NCI-H2029 (cell line): ENCODE data around the gene ASB6.
"Not testable (repeated sequence)": the region's sequence is repeated elsewhere in the genome, so short reads cannot be mapped to it uniquely, and the experiment has no call there.

Experiments
- DNase-seq: peaks from one replicate; lab custom pipeline; 2025; lab: John Stamatoyannopoulos, UW

The ASB6 gene

DNA sequence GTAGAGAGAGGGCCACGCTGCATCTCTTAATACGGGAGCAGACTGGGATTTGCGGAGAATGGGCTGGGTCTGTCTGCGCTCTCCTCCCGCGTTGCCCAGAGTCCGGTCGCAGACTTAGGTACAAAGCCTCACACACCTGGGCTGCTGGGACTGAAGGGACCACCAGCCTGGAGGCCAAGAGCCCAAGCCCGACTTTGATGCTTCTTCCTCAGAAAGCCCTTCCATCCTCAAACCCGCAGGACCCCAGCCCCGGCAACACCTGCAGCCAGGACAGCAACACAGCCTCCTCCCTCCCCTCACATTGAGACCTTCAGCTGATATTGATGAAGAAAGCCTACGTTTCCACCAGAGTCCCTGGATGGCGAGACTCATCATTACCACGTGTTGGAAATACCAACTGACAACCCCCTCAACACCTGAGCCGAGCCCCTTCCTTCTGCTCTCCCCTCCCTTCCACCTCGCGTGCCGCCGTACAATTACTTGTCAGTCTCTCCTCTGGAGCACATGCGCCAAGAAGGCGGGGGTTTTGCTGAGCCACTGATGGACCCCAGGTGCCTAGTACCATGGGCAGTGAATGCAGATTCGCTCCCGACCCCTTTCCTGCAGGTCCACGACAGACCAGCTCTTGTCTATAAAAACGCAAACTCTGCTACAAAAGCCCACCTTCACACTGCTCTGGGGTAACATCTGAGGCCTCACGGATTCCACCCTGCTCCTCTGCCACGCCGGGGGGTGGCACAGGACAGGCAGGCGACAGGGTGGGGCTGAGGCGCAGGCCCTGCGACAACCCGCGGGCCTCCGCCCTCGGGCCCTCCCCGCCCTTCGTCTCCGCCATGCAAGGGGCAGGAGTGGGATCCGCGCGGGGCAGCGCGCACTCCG lies 841 bp downstream of the ASB6 start:
- no peak for DNase-seq

DNA sequence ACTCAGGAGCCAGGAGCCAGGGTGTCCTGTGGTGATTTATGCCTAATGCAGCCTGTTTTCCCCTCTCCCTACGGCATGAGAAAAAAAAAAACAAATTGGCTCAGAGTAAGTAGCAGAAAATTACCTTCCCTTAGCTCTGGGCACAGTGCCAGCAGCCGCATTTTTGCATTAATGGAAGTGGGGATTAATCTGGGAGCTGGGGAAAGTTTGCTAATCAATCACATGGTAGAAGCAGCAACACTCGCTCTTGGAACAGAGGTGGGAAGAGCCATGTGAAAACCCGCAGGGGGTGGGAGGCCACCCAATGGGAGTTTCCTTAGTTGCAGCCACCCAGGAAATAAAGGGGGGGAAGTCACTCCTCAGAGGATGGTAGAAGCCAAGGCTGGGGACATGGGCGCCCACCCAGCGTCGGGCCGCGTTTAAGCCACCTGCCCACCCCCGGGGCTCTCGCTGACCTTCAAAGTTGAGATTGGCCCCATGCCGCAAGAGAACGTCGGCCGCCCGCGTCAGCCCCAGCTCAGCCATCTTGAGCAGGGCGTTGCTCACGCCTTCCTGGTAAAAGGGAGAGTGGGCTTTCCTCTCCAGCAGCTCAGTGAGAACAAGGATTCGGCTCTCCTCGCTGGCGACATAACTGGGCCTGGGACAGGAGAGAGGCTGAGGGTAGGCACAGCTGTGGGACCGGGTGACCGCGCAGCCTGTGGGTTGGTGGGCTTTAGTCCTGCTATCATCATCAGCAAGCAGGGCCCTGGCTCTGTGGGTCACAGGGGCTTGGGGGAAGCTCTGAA lies 1.7 kb downstream of the ASB6 start:
- no peak for DNase-seq

DNA sequence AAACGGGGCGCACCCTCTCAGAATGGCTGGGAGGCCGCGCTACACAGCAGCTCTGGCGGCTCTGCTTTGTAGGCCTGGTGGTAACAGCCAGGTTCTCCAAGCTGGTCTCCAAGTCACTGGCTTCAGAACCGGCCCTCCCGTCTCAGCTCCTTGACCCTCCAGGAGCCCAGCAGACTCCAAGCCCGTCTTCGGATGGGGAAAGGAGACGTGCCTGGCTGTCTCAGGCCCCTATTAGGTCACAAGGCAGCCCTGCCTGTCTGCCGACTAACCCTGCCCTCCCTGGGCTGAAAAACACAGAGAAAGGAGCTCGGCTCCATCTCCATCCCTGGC lies 2.2 kb downstream of the ASB6 start:
- DNase-seq = no peak

DNA sequence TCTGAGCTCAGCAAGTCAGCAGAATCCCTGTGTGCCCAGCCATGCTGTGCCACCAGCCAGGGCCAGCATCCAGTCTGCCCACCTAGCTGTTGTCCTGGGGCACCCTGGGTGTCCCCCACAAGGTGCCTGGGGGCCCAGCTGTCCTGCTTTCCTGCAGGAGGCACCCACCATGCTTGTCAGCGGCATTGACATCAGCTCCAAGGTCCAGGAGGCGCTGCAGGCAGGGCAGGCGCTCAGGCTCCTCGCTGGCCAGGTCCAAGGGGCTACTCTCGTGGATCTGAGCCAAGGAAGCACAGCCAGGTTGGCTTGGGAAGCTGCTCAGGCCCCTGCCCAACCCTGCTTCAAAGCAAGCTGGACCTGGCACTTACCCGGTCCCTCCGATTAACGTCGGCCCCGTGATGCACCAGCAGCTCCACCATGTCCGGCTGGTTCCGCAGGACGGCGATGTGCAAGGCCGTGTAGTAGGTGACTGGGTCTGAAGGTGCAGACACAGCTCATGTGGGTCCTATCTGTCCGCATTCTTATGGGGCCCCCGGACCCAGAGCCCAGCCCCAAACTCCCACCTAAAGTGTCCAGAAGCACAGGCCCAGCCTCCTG lies 2.8 kb downstream of the ASB6 start:
- DNase-seq = no peak

DNA sequence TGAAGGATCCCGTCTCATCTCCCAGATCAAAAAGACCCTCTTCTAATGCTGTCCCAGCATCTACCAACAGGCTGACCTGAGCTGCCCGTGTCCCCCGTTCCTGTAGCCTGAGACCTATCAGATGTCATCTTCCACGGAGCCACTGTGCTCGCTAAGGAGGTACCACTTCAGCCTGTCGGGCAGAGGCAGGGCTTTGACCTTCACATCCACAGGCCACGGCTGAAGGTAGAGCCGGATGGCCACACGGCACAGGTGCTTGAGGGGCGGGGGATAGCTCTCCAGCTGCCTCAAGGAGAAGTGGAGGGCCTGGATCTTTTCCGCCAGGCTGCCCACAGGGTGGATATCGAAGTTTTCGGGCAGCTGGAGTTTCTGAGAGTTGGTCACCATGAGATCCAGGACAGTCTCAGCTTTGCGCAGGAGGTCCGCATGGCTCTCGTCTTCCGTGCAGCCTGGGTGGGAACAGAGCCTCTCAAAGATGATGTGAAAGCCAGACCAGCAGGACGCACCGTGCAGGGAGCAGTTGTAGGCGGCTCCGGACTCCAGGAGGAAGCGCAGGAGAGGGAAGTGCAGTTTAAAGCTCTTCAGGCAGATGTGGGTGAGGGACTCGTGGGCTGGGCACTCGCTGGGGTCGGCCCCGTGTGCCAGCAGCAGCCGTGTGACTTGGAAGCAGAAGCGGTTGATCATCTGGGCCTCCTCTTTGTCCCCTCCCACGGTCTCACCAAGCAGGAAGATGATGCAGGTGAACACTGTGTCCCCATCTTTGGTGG lies 4.1 kb downstream of the ASB6 start:
- DNase-seq = no peak

DNA sequence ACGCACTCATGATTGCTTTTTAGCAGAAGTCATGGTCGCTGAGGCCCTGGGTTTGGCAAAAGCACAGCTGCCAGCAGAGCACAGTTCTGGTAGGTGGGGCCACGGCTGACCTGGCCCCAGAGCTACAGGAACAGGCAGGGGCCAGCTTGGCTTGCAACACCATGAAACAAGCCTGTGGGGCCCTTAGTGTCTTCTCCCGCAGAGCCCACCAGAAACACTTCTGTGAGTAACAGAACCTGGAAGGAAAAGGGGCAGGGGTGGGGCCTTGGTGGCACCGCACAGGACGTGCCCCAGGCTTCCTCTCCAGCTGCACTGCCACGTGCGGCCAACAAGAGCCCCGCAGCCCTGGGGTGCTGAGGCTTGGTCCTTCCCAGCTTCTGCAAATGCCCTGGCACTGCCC lies 4.8 kb downstream of the ASB6 start:
- DNase-seq = no peak

DNA sequence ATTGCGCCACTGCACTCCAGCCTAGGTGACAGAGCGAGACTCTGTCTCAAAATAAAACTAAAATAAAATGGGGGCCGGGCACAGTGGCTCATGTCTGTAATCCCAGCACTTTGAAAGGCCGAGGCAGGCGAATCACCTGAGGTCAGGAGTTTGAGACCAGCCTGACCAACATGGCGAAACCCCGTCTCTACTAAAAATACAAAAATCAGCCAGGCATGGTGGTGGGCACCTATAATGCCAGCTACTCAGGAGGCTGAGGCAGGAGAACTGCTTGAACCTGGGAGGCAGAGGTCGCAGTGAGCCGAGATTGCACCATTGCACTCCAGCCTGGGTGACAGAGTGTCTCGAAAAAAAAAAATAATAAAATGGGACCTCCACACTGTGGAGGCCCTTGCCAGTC lies 5.6 kb downstream of the ASB6 start:
- DNase-seq = not testable (repeated sequence)

DNA sequence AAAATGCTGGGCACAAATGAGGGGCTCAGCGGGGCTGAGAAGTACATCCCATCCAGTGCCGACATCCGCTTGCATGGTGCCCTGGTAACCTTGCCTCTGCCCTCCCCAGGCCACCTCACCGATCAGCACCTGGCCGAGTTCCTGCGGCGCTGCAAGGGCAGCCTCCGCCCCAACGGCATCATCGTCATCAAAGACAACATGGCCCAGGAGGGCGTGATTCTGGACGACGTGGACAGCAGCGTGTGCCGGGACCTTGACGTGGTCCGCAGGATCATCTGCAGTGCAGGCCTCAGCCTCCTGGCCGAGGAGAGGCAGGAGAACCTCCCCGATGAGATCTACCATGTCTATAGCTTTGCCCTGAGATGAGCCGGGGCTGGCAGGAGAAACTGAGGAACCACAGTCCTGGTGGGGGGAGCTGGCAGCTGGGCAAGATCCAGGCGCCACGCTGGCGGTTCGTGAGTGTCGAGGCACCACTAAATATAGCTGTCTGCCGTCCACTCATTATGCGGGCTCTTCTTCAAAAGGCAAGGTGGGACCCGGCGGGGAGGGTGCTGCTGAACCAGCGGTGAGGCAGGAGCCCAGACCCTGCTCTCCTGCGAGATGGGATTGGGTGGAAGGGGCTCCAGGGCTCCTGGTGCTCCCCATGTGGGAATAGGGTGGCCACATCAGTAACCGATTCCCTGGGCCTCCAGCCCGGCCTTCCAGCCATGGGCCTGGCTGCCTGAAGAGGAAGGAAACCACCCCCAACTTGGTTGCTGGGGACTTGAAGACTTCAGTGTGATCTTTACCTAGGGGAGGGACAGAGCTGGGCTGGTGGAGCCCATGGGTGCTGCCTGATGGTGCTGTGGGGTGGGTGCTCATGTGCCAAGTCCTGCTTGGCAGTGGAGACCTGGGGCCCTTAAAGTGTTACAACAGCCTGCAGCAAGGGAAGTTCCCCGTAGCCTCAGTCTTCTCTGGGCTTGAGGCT lies 6.6 kb downstream of the ASB6 start:
- no peak for DNase-seq

DNA sequence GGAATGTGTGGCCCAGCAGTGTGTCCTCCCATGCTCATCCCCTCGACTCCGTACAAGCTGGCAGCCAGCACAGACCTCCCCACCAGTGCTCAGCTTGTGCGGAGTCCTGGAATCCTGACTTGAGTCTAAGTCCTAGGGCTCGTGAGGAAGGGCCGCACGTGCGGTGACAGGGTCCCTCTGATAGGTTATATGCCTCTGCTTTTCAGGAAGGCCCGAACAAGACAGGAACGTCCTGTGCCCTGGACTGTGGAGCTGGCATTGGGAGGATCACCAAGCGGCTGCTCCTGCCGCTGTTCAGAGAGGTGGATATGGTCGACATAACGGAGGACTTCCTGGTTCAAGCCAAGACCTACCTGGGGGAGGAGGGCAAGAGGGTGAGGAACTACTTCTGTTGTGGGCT lies 8.1 kb downstream of the ASB6 start:
- DNase-seq = no peak

DNA sequence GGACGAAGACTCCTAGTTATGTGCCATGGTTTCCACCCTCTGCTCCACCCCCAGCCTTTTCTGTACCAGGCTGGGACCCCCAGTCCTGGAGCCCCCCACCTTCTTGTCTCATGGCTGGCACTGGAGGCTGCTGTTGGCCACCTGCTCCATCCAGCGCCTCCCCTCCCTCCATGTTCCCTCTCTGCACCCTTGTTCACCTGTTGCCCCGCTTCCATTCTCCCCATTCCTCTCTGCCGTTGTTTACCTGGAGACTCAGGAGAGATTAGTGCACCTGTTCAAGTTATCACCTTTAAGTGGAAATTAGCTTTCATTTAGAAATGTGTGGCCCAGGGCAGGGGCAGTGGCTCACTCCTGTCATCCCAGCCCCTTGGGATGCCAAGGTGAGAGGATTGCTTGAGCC lies 8.7 kb downstream of the ASB6 start:
- DNase-seq = no peak

DNA sequence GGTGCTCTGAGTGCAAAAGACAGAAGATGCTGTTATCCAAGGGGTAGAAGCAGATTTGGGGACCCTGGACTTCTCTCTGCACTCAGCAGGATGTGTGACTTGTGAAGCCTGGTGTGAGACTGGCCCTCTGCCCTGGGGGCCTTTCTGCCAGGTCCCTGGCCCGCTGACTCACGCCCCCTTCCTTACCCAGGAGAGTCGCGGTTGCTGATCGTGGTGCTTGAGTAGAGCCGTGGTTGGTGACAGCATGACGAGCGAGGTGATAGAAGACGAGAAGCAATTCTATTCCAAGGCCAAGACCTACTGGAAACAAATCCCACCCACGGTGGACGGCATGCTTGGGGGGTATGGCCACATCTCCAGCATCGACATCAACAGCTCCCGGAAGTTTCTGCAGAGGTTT lies 9.5 kb downstream of the ASB6 start:
- no peak for DNase-seq

DNA sequence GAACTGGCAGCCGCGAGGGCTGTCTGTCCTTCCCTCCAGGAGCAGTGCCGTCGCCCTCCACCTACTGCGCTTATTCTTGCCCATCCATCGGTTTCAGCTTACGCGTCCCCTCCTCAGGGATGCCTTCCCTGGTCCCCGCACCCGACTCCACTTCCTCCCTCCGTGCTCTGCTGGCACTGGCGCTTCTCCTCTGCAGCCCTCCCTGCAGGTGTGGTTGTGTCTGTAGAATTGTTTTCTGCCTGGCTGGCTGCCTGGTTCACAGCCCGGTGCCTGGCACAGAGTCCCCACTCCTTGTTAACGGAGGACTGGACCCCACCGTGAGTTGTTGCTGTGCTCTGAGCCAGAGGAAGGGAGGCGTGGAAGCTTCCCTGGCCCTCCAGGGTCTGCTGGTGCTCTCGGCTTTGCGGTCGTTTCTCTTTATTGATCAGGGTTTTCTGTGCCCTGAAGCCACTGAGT lies 10.2 kb downstream of the ASB6 start:
- DNase-seq = no peak

DNA sequence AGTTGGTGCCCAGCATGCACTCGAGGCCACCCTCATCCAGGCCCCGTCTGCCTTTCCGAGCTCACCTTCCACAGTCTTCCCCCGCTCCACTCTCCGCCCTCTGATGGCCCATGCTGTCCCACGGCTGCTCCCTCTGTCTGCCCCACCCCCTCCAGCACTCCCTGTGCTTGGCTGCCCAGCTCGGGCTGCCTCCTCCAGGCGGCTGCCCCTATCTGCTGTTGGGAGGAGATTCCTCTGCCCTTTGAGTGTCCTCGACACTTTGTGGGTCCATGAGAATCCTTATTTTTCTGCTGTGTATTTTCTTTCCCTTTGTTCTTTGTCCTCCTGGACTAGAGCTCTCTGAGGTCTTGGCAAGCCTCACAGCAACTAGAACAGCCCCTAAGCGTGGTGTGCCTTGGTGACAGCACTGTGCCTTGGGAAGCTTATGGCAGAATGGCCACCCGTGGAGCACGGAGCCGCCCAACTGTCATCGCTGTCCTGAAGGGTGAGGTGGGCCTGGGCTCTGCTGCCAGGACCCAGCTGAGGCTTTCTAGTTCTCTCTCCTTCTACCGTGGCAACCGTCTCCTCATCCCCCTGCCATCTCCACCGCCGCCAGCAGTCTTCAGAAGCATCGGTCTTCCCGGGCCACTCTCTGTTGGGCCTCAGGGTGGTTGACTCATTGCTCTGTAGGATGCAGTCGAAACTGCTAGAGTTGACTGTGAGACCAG lies 10.8 kb downstream of the ASB6 start:
- no peak for DNase-seq

DNA sequence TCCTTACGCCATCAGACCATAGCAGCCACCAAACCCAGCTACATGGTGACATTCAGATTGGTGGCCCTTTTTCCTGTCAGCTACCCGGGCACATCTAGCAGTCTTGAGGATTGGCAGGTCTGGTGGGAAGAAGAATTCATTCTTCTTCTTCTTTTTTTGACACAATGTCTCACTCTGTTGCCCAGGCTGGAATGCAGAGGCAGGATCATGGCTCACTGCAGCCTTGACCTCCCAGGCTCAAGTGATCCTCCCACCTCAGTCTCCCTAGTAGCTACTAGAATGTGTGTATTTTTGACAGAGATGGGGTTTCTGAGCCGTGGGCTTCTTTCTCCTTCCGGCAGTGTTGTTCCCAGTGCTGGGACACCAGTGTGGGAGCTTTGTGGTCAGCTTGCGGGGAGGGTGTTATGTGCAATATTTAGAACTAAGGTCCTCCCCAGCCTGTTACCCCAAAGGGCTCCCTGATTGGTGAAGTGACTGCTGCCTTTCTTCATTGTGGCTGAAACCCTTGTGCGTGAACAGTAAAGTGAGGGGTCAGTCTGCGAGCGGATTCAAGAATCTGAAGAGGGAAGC lies 12.6 kb downstream of the ASB6 start:
- DNase-seq = no peak

DNA sequence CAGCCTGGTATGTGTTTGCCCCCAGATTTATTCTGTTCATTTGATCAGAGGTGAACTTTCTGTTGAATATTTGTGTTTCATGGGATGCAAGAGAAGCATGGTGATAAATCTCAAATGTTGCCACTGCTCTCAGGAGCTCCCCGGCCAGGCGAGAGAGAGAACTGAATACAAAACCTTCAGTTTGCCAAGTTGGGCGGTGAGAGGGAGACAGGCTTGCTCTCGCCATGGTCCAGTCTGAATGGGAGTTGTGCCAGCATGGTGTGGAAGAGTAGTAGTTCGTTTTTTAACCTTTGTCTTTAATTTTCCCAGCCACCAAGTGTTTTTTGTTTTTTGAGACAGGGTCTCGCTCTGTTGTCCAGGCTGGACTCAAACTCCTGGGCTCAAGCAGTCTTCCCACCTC lies 13.2 kb downstream of the ASB6 start:
- DNase-seq = no peak

DNA sequence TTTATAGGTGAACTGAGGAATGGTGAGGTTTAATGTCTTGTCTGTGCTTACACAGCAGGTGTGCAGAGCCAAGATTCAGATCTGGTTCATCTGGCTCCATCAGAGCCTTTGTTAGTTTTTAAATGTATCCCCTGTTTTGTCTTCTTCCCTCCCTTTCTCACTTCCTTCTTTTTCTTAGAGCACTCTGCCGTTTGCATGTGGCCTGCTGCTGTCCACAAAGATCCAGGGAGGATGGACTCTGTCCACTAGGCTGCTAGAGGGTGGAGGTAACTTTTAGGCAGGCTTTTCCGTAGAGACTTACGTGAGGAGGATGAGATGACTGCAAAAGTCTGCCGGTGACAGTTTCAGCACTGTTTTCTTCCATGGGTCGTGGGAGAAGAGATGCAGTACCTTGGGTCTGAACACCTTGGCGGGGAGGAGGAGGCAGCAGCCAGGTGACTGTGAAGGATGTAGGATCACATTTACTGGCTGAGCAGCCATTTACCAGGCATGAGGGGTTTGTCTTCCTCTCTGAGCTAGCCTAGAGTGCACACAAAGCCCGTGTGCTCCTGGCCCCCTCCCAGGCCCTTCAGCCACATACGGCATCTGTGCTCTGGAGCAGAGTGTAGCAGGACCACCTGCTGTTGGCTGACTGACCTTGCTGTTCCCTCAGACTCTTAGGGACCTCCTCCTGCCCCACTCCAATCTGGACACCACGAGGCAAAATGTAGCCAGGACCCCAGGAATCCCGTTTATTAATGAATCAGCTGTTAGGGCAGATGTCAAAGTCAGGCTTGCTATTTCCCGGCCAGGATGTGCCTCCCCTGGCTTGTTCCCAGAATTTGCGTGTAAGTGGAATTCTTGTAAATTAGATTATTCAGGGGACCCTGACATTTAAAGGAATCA lies 14.2 kb downstream of the ASB6 start:
- DNase-seq = no peak

DNA sequence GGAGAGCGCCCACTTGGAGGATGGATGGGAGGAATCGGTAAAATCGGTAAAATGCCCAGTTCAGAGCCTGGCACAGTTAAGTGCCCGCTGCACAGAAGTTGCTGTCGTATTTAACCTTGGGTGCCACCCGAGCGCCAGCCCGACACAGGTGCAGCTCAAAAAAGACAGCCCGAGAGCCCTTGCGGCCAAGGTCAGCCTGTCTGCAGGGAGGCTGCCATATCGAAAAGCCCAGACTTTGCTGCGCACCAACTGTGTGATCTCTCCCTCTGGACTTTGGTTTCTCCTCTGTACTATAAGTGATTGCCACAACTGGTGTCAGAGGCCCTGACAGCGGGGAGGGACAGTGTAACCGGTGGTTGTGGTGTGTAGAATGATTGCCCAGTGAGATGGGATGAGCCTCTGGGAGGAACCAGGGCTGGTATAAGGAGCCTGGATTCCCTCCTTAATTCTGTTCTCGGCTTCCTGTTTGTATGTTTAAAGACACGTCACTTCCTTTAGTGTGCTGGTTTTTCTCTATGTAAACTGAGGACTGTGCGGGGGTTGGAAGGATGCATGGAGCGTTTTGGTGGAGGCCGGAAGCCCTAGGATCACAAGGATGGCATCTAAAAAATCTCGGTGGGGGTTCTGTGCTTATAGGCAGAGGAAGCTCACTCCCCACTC lies 15.2 kb downstream of the ASB6 start:
- no peak for DNase-seq

DNA sequence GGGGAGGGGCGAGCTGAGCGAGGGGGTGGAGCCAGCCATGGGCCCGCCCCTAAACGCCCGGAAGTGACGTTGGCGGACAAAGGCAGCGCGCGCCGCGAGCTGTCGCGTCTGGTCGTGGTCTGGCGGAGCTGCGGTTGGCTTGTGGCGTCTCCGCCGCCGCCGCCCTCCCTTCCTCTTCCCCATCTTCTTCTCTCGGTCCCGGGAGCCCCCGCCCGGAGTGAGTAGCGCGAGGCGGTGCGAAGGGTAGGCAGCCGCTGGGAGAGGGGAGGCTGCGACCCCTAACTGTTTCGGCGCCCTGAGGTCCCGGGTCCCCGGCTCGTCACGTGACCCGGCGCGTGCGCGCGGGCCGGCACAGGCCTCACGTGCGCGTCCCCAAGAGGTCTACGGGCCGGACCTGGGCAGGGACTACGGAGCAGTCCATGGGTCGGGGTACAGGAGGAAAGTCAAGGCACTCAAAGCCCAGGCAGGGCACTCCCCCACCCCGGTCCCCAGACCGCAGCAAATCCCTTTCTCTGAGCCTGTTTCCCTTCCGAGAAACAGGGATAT lies 15.8 kb downstream of the ASB6 start, which contains the start of gene NTMT1:
NTMT1 (plus strand) TSS at position 85 of the 546 bp plus-strand sequence. CDS start 6,541 bp downstream, outside the sequence.
- peak; percentile 53 for DNase-seq
